ENCODE measurements around the gene TTC31. TPM values are rescaled to one million over a fixed set of nuclear protein-coding genes. Genes with fewer than 3 reads are reported as not detected.
"Not testable (repeated sequence)": the region's sequence is repeated elsewhere in the genome, so short reads cannot be mapped to it uniquely, and the experiment has no call there.

TTC31 gene
- total RNA-seq, 3 donors from 2014 or later = 21.6 to 32.0 (median 27.8) TPM

- no peaks in the 10 kb centered on the region for H3K27me3 ChIP-seq
- H3K4me1 ChIP-seq = peaks cover 4 to 8% of the 10 kb centered on the region in 2 donors
- no peak for DNase-seq (ENCODE audit: low spot score in 2 of 2)
- TF ChIP-seq POLR2A (IDR thresholded peaks at IDR 0.05) (no peak), CTCF (IDR thresholded peaks at IDR 0.05) (no peak), POLR2AphosphoS5 (IDR thresholded peaks at IDR 0.05) (no peak)
- peak overlapping the region; percentile 77 to 85 for H3K27ac ChIP-seq
- intact Hi-C loops (cut with DNase I; ENCODE audit: low total_unique reads) = no loop called here
- peak overlapping the region; percentile 85 to 95 (median 88) for H3K4me3 ChIP-seq
- no peaks in the 10 kb centered on the region for H3K9me3 ChIP-seq
- no peaks in the 10 kb centered on the region for H3K36me3 ChIP-seq
Measured at GRCh38 chr2:74464406-74464805, 18.5 kb upstream of the TTC31 start.

- not testable (repeated sequence) for H3K4me3 ChIP-seq; H3K27me3 ChIP-seq; DNase-seq (ENCODE audit: low spot score in 2 of 2)
Measured at GRCh38 chr2:74470742-74471141, 12.1 kb upstream of the TTC31 start.

GRCh38 chr2:74471332-74472065, 11.4 kb upstream of the TTC31 start:
- TF ChIP-seq POLR2A (IDR thresholded peaks at IDR 0.05) = no peak
- TF ChIP-seq POLR2AphosphoS5 (IDR thresholded peaks at IDR 0.05) = no peak
- no peak for TF ChIP-seq CTCF (IDR thresholded peaks at IDR 0.05)
- no peak for DNase-seq (ENCODE audit: low spot score in 2 of 2)
- Histone ChIP-seq H3K36me3 (no peaks in the 10 kb centered on the region), H3K4me3 (peak overlapping the region; percentile 67 to 96 (median 77)), H3K9me3 (no peaks in the 10 kb centered on the region), H3K4me1 (peaks cover 4 to 5% of the 10 kb centered on the region in 2 donors), H3K27me3 (no peaks in the 10 kb centered on the region), H3K27ac (peak overlapping the region; percentile 82 to 96)
- intact Hi-C loops (cut with DNase I; ENCODE audit: low total_unique reads) = no loop called here

More at GRCh38 chr2:74470742-74471141, 12.1 kb upstream of the TTC31 start:
- H3K9me3 ChIP-seq; H3K27ac ChIP-seq; H3K4me1 ChIP-seq; intact Hi-C loops (cut with DNase I; ENCODE audit: low total_unique reads); H3K36me3 ChIP-seq: not testable (repeated sequence)

- peak within 1 kb of the TSS; percentile 67 to 96 (median 77) for H3K4me3 ChIP-seq
- no peaks in the 10 kb centered on the region for H3K36me3 ChIP-seq
- TF ChIP-seq CTCF (IDR thresholded peaks at IDR 0.05) = no peak
- peak; percentile 97 to 100 (median 99) for TF ChIP-seq POLR2AphosphoS5 (IDR thresholded peaks at IDR 0.05)
- TF ChIP-seq POLR2A (IDR thresholded peaks at IDR 0.05) = peak; percentile 86
- no peaks in the 10 kb centered on the region for H3K9me3 ChIP-seq
- H3K27me3 ChIP-seq = no peaks in the 10 kb centered on the region
- peak within 1 kb of the TSS; percentile 82 to 96 for H3K27ac ChIP-seq
- peaks cover 4 to 5% of the 10 kb centered on the region in 2 donors for H3K4me1 ChIP-seq
- intact Hi-C loops (cut with DNase I; ENCODE audit: low total_unique reads) = no loop called here
- DNase-seq (ENCODE audit: low spot score in 2 of 2) = peak; percentile 91 to 95
Measured at GRCh38 chr2:74472086-74472944, 10.6 kb upstream of the TTC31 start, which contains the start of gene MRPL53. Gene MRPL53 (minus strand): TSS chr2:74472680. CDS start chr2:74472660, 20 bp downstream.

- Histone ChIP-seq H3K9me3 (no peaks in the 10 kb centered on the region), H3K27ac (peak overlapping the region; percentile 82 to 96), H3K4me3 (peak overlapping the region; percentile 67 to 96 (median 77)), H3K36me3 (no peaks in the 10 kb centered on the region), H3K4me1 (peaks cover 4 to 5% of the 10 kb centered on the region in 2 donors), H3K27me3 (no peaks in the 10 kb centered on the region)
- TF ChIP-seq POLR2A (IDR thresholded peaks at IDR 0.05) (no peak), POLR2AphosphoS5 (IDR thresholded peaks at IDR 0.05) (no peak), CTCF (IDR thresholded peaks at IDR 0.05) (no peak)
- no peak for DNase-seq (ENCODE audit: low spot score in 2 of 2)
- intact Hi-C loops (cut with DNase I; ENCODE audit: low total_unique reads) = no loop called here
Measured at GRCh38 chr2:74472945-74473258, 10.0 kb upstream of the TTC31 start.
